ENCODE measurements around the gene GSN. TPM values are rescaled to one million over a fixed set of nuclear protein-coding genes. Genes with fewer than 3 reads are reported as not detected.

The GSN gene
- total and polyA plus RNA-seq, 2 of the 13 experiments (the other 11 are each of a cell fraction or from before 2014, with no cell fraction given): 294 to 307 TPM

DNA sequence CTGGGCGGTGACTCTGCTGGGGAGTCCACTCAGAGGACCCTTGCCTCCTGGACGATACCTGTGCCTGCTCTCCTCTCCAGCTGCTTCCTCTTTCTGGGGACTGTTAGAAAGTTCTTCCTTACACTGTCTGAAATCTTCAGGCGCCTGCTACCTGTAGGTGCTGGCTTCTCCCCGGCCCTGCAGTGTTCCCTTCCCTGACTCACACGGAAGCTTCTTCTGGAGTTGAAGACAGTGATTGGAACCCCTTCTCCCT lies 562 bp downstream of the GSN start:
- in situ Hi-C loops (cut with HindIII; ENCODE audit: extremely low pct_ligation_motif_present, low pct_unique_long_range_greater_than_20kb): no loop called here
- Histone ChIP-seq H3K79me2 (ENCODE audit: insufficient read depth, low read length) (no peaks in the 10 kb centered on the region), H3K4me1 (ENCODE audit: insufficient read depth, low read length) (peaks cover 34% of the 10 kb centered on the region), H3K4me2 (ENCODE audit: low read depth, low read length) (peak overlapping the region; percentile 78), H4K20me1 (ENCODE audit: insufficient read depth, low read length) (no peaks in the 10 kb centered on the region), H3K27ac (ENCODE audit: extremely low read length, insufficient read depth, low read length) (no peak overlapping the region), H3K9me3 (ENCODE audit: low read length) (no peaks in the 10 kb centered on the region), H3K36me3 (replicated peaks in 1 of 2; ENCODE audit: control insufficient read depth in 1 of 2, insufficient read depth in 2 of 2, low read length in 2 of 2) (no peaks in the 10 kb centered on the region), H3K9ac (ENCODE audit: insufficient read depth, low read depth, low read length) (peak overlapping the region; percentile 42; the same call in 1 of the 2 replicates), H2AFZ (ENCODE audit: low read length) (no peak overlapping the region), H3K27me3 (ENCODE audit: control insufficient read depth in 1 of 2, insufficient read depth in 2 of 2, low read length in 2 of 2) (peaks cover 0 to 18% of the 10 kb centered on the region in 2 experiments; a peak in 3 of 5 replicates), H3K4me3 (replicated peaks in 1 of 3; ENCODE audit: insufficient read depth in 1 of 3, low read depth in 2 of 3, low read length in 3 of 3) (peak overlapping the region; percentile 69 to 84 (median 82))
- BruUV-seq (replicated peaks): no TSS peak
- intact Hi-C loops (cut with micrococcal nuclease; ENCODE audit: unreplicated experiment): loop anchor here (5.0 kb wide), 1 partner anchor 36 kb away; no protein-coding TSS in a partner anchor
- DNase-seq (ENCODE audit: low spot score) (no peak), ATAC-seq (peak; percentile 60), FAIRE-seq (no peak)
- CTCF ChIA-PET (ENCODE audit: low intra/inter-chr PET ratio, low total read pairs): no interaction called here
- POLR2A ChIA-PET: interaction anchor here (1.1 to 3.5 kb wide), 13 partner anchors 10 to 105 kb away, joined by 3 to 29 read pairs (median 5); partner anchors contain the start of gene RAB14
- TF ChIP-seq KDM2A (CRISPR knock-in tag; IDR thresholded peaks at IDR 0.05; ENCODE audit: borderline replicate concordance, low read depth): no peak
- TF ChIP-seq DMAP1 (CRISPR knock-in tag; IDR thresholded peaks at IDR 0.05): no peak
- TF ChIP-seq ZSCAN30 (CRISPR knock-in tag; IDR thresholded peaks at IDR 0.05): no peak
- no peak for TF ChIP-seq PHB2 (IDR thresholded peaks at IDR 0.05; ENCODE audit: partially characterized antibody)
- TF ChIP-seq PATZ1 (CRISPR knock-in tag; IDR thresholded peaks at IDR 0.05): no peak
- TF ChIP-seq ZZZ3 (CRISPR knock-in tag; IDR thresholded peaks at IDR 0.05; ENCODE audit: borderline replicate concordance): no peak
- TF ChIP-seq, protein P1, sequence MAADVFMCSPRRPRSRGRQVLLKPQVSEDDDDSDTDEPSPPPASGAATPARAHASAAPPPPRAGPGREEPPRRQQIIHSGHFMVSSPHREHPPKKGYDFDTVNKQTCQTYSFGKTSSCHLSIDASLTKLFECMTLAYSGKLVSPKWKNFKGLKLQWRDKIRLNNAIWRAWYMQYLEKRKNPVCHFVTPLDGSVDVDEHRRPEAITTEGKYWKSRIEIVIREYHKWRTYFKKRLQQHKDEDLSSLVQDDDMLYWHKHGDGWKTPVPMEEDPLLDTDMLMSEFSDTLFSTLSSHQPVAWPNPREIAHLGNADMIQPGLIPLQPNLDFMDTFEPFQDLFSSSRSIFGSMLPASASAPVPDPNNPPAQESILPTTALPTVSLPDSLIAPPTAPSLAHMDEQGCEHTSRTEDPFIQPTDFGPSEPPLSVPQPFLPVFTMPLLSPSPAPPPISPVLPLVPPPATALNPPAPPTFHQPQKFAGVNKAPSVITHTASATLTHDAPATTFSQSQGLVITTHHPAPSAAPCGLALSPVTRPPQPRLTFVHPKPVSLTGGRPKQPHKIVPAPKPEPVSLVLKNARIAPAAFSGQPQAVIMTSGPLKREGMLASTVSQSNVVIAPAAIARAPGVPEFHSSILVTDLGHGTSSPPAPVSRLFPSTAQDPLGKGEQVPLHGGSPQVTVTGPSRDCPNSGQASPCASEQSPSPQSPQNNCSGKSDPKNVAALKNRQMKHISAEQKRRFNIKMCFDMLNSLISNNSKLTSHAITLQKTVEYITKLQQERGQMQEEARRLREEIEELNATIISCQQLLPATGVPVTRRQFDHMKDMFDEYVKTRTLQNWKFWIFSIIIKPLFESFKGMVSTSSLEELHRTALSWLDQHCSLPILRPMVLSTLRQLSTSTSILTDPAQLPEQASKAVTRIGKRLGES (CRISPR knock-in tag; IDR thresholded peaks at IDR 0.05; ENCODE audit: borderline replicate concordance): no peak
- no peak for TF ChIP-seq ISL2 (CRISPR knock-in tag; IDR thresholded peaks at IDR 0.05)
- no peak for TF ChIP-seq MAFG (CRISPR knock-in tag; IDR thresholded peaks at IDR 0.05)
- 0% methylated on average over 3 of the region's 5 CpGs for WGBS (ENCODE audit: low lambda C conversion rate)

Data from HepG2 (cell line).